ENCODE measurements around the gene ALG12. TPM values are rescaled to one million over a fixed set of nuclear protein-coding genes. Genes with fewer than 3 reads are reported as not detected.

The ALG12 gene
- polyA plus RNA-seq, 1 of the 3 experiments (the other 2 are of a cell fraction): 9.9 TPM

GRCh38 chr22:49956418-49956770 is 38.2 kb upstream of the ALG12 start (continued):
- no peak for TF ChIP-seq ZBTB33 (IDR thresholded peaks at IDR 0.05; ENCODE audit: borderline replicate concordance, low read depth)
- TF ChIP-seq POLR2AphosphoS5 (IDR thresholded peaks at IDR 0.05; ENCODE audit: low read depth, low read length): no peak
- TF ChIP-seq TAF1 (IDR thresholded peaks at IDR 0.05; ENCODE audit: borderline replicate concordance, low read depth, low read length): no peak

- no peak overlapping the region for H3K9ac ChIP-seq
- H3K27ac ChIP-seq (ENCODE audit: low read depth in 2 of 2, low read length in 1 of 2): peak overlapping the region in 1 of 2 experiments; percentile 69; a peak in 1 of 4 replicates
- H3K9me2 ChIP-seq: no peaks in the 10 kb centered on the region
- H3K4me3 ChIP-seq (ENCODE audit: low read depth in 2 of 2, low read length in 1 of 2): no peak overlapping the region
- H4K20me1 ChIP-seq (ENCODE audit: insufficient read depth): no peaks in the 10 kb centered on the region
- no peak for DNase-seq
- no peak overlapping the region for H3K4me2 ChIP-seq
- H2AFZ ChIP-seq (ENCODE audit: low read depth): no peak overlapping the region
- no peaks in the 10 kb centered on the region for H3F3A ChIP-seq (replicated peaks; ENCODE audit: insufficient read depth)
- no peaks in the 10 kb centered on the region for H3K36me3 ChIP-seq (replicated peaks in 1 of 2; ENCODE audit: control insufficient read depth in 1 of 2, insufficient read depth in 2 of 2, low read length in 1 of 2)
- WGBS (ENCODE audit: low lambda C conversion rate): 86% methylated on average over 5 of the region's 22 CpGs
- POLR2A ChIA-PET: no interaction called here
- CTCF ChIA-PET: interaction anchor here (1.3 to 1.4 kb wide), 2 partner anchors 13 to 235 kb away, joined by 3 read pairs; no protein-coding TSS in a partner anchor
- no peaks in the 10 kb centered on the region for H3K27me3 ChIP-seq (ENCODE audit: insufficient read depth)
- no peak for TF ChIP-seq RCOR1 (IDR thresholded peaks at IDR 0.05; ENCODE audit: low read length)
- no peaks in the 10 kb centered on the region for H3K9me3 ChIP-seq
- H3K79me2 ChIP-seq (ENCODE audit: insufficient read depth): no peaks in the 10 kb centered on the region
- H3K4me1 ChIP-seq (ENCODE audit: control insufficient read depth in 1 of 2, insufficient read depth in 2 of 2, low read depth in 1 of 2, low read length in 1 of 2): peaks cover 18 to 47% of the 10 kb centered on the region in 2 experiments; a peak in 3 of 4 replicates
Observed at GRCh38 chr22:49955581-49956417, 37.6 kb upstream of the ALG12 start.

GRCh38 chr22:49954991-49955580 is 36.8 kb upstream of the ALG12 start:
- H3K36me3 ChIP-seq (replicated peaks in 1 of 2; ENCODE audit: control insufficient read depth in 1 of 2, insufficient read depth in 2 of 2, low read length in 1 of 2): no peaks in the 10 kb centered on the region
- H3K4me3 ChIP-seq (ENCODE audit: low read depth in 2 of 2, low read length in 1 of 2): no peak overlapping the region
- no peak for DNase-seq
- no peaks in the 10 kb centered on the region for H3K9me2 ChIP-seq
- H3K4me1 ChIP-seq (ENCODE audit: control insufficient read depth in 1 of 2, insufficient read depth in 2 of 2, low read depth in 1 of 2, low read length in 1 of 2): peaks cover 18 to 47% of the 10 kb centered on the region in 2 experiments; a peak in 3 of 4 replicates
- H3K79me2 ChIP-seq (ENCODE audit: insufficient read depth): no peaks in the 10 kb centered on the region
- H2AFZ ChIP-seq (ENCODE audit: low read depth): no peak overlapping the region
- POLR2A ChIA-PET: no interaction called here
- WGBS (ENCODE audit: low lambda C conversion rate): 88% methylated on average over 13 of the region's 15 CpGs
- TF ChIP-seq RXRA (IDR thresholded peaks at IDR 0.05; ENCODE audit: borderline replicate concordance, low read depth): no peak
- no peaks in the 10 kb centered on the region for H4K20me1 ChIP-seq (ENCODE audit: insufficient read depth)
- H3K4me2 ChIP-seq: no peak overlapping the region
- no peaks in the 10 kb centered on the region for H3K27me3 ChIP-seq (ENCODE audit: insufficient read depth)
- peak overlapping the region in 1 of 2 experiments; percentile 69; a peak in 2 of 4 replicates for H3K27ac ChIP-seq (ENCODE audit: low read depth in 2 of 2, low read length in 1 of 2)
- CTCF ChIA-PET: interaction anchor here (1.3 to 1.4 kb wide), 3 partner anchors 12 to 235 kb away, joined by 3 read pairs; no protein-coding TSS in a partner anchor
- no peaks in the 10 kb centered on the region for H3F3A ChIP-seq (replicated peaks; ENCODE audit: insufficient read depth)
- H3K9ac ChIP-seq: no peak overlapping the region
- no peaks in the 10 kb centered on the region for H3K9me3 ChIP-seq
